ENCODE results near the gene PEAK3.

GRCh38 chr19:2280633-2281264, 1.2 kb downstream of the PEAK3 start:
- TF ChIP-seq CTCF (IDR thresholded peaks at IDR 0.05; ENCODE audit: low read length) (no peak), EZH2 (IDR thresholded peaks at IDR 0.05; ENCODE audit: borderline replicate concordance, low read length) (no peak)

All from OCI-LY1 (cell line).